ENCODE results near the gene CEP55.
A peak's percentile ranks its signal among the peaks of the same experiment; 100 is the strongest.

CEP55 gene

DNA sequence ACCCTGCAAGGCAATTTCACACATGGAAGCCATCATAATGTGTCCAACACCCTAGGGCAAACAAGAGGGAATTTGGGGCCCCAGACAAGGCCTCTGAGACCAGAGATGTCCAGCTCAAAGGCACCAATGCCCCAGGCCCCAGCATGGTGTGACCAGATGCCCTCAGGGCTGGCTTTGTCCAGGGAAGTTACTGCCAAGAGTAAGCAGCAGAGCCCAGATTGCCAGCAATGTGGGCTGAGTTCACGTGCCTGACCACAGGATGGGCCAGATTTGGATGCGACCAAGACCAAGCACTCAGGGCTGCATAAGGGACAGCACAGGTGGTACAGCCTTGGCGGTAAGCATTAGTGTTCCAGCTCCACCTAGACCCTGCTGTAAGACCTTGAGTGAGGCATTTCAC is 27.0 kb upstream of the CEP55 start:
- DNase-seq (ENCODE audit: low spot score) = no peak

DNA sequence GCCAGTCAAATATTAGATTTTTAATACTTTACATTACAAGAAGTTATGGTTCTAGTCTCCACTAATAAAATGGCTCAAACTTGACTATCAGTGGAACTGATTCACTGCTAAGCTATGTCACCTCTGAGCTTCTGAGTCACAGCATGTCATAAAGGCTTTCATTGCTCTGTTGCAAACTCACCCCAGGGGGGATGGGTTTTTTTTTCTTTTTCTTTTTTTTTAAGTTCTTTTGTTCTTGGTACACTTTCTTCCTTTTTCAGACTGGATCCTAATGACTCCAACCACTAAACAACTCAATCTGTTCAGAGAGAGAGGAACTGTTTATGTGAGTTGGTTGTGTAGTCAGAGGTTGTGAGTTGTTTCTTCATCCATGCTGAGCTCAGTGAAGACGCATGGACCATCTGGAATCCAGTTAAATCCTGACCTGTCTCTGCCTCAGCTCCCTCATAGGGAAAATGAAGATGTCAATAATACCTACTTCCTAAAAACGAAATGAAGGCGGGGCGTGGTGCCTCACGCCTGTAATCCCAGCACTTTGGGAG is 25.2 kb upstream of the CEP55 start:
- DNase-seq (ENCODE audit: low spot score) = peak; percentile 59

GRCh38 chr10:93473161-93473560 is 23.3 kb upstream of the CEP55 start:
- no peak for DNase-seq (ENCODE audit: low spot score)

DNA sequence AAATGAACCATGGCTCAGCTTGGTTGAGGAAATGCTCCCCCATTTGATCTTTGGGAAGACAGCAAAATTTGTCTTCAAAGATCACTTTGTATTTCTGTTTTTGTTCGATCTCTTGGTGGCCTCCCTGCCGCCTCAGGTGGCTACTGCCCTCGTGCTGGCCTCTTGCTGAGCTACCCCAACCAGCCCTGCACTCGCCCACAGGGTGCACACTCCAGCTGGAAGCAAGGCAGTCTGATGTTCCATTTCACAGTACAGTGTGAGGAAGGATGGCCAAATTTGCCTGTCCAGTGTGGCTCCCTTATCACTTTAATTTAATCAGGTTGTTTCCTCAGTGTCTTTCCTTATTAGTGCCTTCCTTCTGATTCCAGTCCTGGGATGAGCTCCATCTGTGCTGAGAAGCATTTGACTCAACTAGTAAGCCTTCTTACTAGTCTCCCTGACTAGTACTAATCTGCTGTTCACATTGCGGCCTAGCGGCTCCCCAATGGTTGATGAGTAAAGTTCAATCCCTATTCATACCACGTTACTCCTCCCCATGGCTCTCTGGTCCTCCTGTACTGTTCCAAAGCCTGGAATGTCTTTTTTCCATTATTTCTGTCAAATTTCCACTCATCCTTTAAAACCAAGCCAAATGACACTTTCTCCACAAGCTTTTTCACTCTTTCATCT is 22.5 kb upstream of the CEP55 start:
- no peak for DNase-seq (ENCODE audit: low spot score)

DNA sequence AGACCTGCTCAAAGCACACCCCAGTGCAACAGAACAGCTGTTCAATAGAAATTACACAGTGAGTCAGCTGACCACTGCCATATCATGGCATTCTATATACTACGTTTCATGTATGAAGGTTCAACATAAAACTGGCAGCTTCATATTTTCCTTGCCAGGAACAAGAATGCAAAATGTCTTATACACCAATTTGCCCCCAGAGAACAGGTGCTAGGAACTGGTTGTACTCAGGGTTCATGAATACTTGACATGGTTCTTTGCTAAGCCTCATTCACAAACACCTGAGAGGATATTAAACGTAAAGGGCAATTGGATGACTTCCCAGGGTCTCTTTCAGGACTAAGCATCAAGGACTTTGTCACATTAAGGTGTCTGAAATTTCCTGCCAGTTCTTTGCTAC is 21.2 kb upstream of the CEP55 start:
- DNase-seq (ENCODE audit: low spot score) = no peak

DNA sequence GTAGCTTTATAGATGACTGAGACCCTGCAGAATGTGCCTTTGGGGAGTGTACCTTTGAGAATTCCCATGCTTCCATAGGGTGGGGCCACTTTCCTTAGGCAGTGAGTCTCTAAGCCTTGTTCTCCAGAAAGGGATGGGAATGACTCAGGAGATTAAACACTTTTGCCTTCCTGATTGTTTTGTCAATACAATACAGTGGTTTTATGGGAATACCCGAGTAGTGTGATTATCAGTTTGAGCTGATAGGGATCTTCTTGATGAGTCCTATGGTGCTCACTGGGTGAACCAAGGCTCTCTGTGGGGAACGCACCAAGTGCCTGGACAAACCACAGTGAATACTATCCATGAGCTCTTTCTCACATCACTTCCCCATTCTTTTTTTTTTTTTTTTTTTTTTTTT is 20.5 kb upstream of the CEP55 start:
- no peak for DNase-seq (ENCODE audit: low spot score)

DNA sequence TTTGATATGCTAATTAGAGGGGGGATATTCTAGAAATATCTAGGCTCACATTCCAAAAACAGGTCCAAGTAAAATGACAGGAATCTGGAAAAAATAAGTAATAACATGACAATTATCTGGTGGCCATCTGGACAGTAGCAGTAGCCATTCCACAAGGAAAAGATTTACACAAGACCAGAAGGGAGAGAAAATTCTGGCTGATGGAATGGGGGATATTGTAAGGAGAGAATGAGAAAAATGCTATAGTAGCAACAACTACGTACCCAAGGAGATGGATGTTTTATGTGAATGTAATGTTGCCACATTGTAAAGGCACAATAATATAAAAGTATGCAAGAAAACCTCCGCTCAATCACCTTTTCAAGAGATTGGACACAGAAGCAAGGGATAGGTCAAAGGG is 19.7 kb upstream of the CEP55 start:
- DNase-seq (ENCODE audit: low spot score) = no peak

GRCh38 chr10:93478873-93479272 is 17.5 kb upstream of the CEP55 start:
- DNase-seq (ENCODE audit: low spot score) = no peak

DNA sequence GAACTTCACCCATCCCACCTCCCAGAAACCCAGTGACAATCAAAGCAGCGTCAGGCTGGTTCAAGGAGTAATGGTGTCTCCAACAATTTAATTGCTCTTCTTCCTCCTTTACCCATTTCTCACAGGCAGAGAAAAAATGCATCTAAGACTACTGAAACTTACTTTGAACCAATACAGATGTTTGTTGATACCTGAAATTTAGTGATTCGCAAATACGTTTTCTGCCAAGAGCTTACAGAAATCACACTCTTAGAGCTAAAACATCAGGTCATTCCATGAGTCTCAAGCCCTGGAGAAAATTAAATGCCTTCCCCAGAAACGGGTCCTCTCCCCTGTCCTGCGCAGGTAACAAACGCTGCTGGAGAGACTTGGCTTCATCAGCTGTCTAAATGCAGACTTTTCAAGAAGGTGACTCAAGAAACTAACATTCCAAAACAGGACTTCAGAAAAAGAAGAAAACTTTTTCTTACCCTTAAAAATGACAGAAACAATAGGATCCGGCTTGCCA is 14.7 kb upstream of the CEP55 start:
- DNase-seq (ENCODE audit: low spot score) = no peak

DNA sequence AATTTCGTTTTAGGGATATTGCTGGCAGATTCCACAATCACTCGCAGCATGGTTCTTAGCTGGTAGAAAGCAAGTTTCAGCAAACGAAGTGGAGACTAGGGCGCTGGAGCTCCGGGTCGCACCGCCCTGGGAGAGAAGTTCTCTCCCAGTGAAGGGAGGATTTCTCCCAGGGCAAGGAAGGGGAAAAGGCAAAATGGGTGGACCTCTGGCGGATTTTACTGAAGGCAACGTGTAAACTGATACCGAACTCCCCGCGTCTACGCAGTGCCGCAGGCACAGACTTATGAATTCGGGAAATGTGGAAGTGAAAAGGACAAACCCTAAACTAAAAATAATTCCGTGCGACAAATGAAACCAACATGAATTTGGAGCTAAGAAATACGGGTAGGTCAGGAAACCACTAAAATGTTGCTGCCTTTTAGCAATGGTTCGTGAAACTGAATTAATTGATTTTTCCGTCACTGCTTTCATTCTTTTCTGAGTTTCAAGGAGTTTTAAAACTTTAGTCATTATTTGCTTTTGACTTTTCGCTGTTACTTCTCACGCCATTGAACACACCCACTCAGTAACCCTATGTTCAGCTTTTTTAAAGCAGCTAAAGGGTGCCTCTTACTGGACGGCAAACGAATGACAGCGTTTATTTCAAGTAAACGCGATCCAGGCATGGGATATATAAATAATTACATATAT is 14.1 kb upstream of the CEP55 start, which contains the start of gene MYOF:
Gene MYOF (minus strand): TSS at position 190 of the 690 bp plus-strand sequence. CDS start 140 bp downstream, at position 50.
- DNase-seq (ENCODE audit: low spot score) = peak; percentile 68

DNA sequence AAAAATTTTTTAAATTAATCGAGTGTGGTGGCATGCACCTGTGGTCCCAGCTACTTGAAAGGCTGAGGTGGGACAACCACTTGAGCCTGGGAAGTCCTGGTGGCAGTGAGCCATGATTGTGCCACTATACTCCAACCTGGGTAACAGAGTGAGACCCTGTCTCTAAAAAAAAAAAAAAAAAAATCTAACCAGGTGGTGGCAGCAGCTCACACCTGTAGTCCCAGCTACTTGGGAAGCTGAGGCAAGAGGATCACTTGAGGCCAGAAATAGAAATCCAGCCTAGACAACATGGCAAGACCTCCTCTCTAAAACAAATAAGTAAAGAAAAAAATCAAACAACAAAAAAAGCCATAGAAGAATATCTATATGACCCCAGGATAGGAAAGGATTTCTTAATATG is 10.7 kb upstream of the CEP55 start:
- DNase-seq (ENCODE audit: low spot score) = no peak

- DNase-seq (ENCODE audit: low spot score) = no peak
Measured at GRCh38 chr10:93488956-93489528, 7.4 kb upstream of the CEP55 start.

DNA sequence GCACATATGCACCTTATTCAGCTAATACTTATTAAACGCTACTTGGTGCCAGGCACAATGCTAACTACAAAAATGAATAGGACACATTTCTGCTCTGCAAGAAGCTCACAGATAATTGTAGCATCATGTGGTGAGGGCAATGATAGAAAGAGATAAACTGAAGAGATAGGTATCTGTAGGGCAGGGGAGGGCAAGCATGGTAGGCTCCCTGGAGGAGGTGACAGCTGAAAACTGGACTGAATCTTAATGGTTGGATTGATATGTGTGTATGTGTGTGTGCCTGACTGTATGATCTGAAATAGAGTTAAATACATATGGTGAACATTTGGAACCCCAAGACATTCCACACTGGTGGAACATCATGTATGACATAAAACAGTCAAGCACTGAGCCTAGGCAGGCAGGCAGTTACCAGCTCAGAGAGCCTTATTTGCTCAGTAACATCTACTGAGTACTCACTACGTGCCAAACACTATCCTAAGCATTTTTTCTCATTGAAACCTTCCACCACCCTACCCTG is 4.8 kb upstream of the CEP55 start:
- DNase-seq (ENCODE audit: low spot score) = no peak

DNA sequence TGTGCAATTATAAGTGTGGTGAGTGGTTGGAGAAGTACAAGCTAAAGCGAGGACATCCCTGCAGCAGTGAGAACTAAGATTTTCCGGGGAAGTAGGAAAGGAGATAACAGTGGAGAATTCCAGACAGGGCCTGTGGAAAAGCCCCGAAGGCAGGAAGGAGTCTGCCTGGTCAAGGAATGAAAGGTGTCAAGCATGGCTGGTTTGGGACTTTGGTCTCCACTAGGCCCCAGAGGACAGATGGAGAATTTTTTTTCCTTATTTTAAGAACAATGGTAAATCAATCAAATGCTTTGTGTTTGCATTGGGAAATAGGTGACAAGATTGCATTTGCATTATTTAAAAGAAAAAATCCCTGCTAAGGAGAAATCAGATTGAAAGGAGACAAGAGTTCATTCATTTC is 3.2 kb upstream of the CEP55 start:
- no peak for DNase-seq (ENCODE audit: low spot score)

DNA sequence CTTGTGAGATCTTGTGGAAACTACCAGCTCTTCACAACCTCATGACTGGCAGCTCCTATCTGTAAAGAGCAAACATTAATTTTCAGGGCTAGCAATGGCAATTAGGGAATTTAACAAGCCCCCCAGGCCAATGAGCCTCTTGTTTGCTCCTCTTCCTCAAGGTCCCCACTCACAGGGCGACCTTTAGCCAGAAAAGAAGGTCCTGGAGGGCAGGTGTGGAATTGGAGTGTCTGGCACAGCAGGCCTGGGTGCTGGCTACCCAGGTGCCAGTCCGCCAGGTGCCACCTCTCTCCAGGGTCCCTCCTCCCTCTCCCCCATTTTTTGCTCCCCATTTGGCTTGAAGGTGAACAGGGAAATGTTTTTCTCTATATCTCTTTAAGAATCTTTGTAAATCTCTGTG is 1.9 kb upstream of the CEP55 start:
- DNase-seq (ENCODE audit: low spot score) = no peak

DNA sequence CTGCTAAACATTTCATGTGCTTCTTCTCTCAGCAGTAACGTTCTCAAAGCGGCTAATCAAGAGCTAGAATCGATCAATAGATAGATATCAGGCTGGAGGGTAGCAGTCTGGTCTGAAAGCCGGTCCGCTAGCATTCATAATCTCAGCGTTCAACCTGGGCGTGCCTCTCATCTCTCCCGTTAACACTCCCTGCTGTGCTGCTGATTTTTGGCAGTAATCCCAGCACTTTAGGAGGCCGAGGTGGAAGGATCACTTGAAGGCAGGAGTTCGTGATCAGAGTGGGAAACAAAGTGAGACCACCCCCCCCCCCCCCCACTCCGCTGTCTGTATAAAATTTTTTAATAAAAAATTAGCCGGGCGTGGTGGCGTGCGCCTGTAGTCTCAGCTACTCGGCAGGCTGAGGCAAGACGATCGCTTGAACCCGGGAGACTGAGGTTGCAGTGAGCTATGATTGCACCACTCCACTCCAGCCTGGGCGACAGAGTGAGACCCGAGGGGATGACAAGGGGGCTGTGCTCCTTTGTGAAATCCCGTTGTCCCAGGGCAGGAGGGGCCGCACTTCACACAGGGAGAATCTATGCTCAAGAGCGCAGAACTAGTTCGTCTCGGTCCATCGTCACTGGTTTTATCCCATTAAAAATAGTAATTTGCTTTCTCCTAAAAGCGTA is 624 bp upstream of the CEP55 start:
- no peak for DNase-seq (ENCODE audit: low spot score)

- no peak for DNase-seq (ENCODE audit: low spot score)
Measured at GRCh38 chr10:93498166-93498565, 1.8 kb downstream of the CEP55 start.

- no peak for DNase-seq (ENCODE audit: low spot score)
Measured at GRCh38 chr10:93501650-93502049, 5.2 kb downstream of the CEP55 start.

DNA sequence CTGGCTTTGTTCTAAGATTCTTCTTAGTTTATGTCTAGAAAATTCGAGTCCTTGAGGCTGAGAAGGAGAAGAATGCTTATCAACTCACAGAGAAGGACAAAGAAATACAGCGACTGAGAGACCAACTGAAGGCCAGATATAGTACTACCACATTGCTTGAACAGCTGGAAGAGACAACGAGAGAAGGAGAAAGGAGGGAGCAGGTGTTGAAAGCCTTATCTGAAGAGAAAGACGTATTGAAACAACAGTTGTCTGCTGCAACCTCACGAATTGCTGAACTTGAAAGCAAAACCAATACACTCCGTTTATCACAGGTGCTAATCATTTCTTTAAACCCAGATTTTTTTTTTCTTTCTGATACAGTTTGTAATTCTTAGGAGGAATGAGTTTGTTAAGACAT is 6.7 kb downstream of the CEP55 start:
- no peak for DNase-seq (ENCODE audit: low spot score)

DNA sequence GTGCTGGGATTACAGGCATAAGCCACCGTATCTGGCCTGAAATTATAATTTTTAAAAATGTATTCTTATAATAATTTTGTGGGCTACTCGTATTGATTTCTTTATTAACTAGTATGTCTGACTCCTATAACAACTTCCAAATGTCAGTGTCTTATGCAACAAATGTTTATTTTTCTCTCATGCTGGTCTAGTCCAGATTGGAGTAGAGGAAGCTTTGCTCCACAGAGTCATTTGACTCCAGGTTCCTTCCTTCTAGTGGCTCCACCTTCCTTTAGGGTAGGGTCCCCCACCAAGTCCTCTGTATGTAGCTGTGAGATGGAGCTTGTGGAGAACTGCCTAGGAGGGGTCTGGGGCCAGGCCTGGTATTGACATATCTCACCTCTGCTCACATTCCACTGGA is 8.7 kb downstream of the CEP55 start:
- DNase-seq (ENCODE audit: low spot score) = no peak

DNA sequence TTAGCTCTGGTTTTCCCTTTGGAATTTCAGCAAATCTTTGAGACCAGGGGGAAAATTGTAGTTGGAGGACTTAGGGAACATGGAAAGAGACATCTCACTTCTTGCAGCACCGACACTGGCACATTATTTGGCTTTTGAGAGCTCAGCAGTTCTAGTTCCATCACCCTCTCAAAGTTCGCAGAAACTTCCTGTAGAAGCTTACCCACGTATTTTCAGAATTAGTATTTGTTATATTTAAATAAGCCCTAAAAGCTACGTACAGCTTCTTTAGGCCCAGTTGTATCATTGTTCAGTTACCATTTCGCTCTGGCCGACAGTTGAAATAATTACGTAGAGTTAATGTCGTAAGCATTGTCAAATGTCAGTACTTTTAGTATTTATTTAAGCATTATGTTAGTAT is 13.4 kb downstream of the CEP55 start:
- DNase-seq (ENCODE audit: low spot score) = no peak

DNA sequence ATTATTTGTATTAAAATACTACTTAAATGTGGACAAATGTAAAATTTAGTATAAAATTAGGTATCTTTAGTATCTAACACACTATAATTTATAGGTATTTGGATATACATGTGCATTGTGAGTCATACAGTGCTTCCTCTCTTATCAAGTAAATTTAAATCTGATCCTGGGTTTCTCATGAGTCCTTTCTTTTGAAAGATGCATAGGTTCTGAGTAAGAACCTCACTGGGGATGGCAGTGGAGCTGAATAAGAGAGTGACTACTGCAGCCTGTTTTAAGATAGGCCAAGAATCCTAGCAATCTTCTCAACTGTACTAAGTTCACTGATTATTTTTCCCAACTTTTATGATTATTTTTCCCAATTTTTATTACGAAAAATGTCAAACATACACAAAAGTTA is 16.2 kb downstream of the CEP55 start:
- no peak for DNase-seq (ENCODE audit: low spot score)
